Activated CD4-positive, CD25-positive, alpha-beta regulatory T cell treated with anti-CD3 and anti-CD28 coated beads, Interleukin-2, amount 50 U/mL, for 16 hours (primary cell): Measurements from ENCODE around the gene SLC25A29.
"Not testable (repeated sequence)": the region's sequence is repeated elsewhere in the genome, so short reads cannot be mapped to it uniquely, and the experiment has no call there.

ENCODE experiments used
- DNase-seq: peaks from one replicate; pipeline ENCODE4 v3.0.0-alpha.2; 2020; ENCODE audit warnings: low read depth, low spot score

SLC25A29 gene, protein sequence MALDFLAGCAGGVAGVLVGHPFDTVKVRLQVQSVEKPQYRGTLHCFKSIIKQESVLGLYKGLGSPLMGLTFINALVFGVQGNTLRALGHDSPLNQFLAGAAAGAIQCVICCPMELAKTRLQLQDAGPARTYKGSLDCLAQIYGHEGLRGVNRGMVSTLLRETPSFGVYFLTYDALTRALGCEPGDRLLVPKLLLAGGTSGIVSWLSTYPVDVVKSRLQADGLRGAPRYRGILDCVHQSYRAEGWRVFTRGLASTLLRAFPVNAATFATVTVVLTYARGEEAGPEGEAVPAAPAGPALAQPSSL

DNA sequence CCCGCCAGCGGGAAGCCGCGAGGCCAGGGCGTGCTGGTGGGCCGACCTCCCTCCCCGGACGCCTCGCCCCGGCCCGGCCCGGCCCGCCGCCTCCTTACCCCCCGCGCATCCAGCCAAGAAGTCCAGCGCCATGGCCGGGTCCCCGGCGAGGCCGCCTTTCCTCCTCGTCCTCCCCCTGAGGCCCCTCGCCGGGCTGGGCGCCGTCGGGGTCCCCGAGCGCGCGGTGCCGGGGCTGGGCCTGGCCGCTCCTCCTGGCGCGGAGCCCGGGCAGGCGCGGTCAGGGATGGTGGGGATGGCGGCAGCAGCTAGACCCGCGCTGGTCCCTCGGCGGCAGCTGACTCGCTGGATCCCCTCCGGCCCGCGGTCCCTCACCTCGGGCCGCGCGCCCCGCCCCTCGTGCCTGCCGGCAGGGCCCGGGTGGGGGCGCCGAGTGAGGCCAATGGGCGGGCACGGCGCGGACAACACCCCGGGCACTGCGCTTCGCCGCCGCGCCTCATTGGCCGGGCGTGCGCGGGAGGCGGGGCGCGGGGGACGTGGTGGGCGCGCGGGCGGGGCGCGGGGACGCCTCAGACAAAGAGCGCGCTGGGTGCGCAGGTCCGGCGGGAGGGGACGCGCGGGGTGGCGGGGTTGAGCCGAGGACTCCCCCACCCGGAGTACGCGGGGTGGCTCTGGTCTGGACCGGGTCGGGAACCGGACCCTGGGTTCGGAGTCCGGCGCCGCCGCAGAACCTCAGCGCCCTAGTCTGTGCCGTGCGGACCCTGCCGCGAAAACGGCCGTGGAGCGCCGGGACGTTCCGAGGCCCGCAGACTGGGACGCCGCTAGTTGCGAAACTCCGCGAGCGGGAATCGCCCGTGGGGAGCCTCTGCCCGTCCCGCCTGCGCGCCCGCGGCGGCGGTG, at the start of gene SLC25A29:
TSS of gene SLC25A29 (minus strand) at position 344 of the 897 bp plus-strand sequence. CDS start at position 132, 212 bp downstream.
- DNase-seq, result peak; percentile 28

DNA sequence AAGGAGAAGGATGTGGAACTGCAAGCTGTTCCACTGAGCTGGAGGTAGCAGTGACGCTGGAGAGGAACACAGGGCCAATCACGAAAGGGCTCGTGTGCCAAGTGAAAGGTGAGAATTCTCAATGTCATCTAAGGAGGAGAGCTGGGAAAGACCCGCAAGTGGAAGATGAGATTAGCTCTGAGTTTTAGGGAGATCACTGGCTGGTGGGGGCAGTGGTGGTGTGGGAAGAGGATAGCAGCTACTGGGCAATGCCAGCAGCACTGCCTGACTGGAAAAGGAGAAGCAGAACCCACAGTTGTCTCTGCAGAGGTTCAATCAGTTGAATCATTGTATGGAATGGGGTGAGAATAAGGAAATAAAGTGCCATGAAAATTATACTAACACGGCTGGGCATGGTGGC, 44.7 kb upstream of the SLC25A29 start:
- DNase-seq, result no peak

DNA sequence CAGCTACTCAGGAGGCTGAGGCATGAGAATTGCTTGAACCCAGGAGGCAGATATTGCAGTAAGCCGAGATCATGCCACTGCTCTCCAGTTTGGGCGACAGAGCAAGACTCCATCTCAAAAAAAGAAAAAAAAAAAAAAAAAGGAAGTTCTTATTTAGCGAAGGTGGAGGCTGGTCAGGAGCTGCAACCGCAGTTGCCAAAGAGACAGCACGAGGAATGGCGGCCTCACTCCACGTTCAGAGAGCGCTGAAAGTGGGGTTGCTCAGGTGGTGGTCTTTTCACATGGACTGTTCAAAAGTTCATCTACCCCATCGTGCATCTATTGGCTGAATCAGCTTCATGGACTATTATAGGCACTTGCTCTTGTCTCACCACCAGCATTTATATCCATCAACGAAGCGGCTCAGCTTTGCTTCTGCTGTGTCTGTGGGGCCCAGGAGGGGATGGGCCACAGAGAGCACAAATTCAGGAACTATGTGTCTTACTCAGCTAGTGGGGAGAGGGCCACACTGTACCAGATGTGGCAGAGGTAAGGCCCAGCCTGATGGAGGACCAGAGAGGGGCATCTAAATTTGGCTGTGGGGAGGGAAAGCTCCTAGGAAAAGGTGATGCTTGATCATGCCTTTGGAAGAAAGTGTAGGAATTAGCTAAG, 44.2 kb upstream of the SLC25A29 start:
- no peak for DNase-seq

DNA sequence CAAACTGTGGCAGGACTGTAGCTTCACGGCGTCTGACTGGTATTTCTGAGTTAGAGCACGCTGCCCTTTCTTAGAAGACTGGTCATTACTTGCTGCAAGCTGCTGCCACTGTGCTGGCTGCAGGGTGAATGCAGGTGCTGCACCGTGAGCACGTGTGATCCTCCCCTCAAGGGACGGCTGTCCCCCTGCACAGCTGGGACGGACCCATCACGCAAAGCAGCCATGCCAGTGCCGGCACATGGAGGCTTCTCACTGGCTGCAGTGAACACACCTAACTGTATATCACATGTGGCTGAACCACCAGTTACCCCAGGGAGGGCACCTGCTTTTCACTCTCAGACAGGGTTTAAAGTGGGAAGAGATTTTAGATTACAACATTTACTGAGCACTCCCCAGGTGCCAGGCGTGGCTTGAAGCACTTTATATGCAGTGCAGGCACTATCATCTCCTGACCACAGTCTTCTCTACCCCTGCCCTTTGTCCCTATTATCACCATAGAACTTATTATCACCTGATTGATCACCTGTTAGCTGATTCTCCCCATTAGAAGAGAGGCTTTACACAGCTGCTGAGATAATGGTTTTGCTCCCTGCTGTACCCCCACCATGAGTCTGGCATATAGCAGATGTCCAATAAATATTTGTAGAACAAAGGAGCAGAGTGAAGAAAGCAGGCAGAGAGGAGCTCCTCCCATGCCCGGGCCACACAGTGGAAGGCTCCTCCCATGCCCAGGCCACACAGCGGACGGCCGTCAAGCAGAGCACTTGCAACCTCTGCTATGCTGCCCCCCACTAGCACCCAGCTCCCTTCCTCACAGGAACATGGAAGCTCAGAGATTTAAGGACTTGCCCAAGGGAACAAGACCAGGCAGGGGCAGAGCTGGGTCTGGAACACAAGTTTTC, 42.8 kb upstream of the SLC25A29 start:
- DNase-seq, result no peak

DNA sequence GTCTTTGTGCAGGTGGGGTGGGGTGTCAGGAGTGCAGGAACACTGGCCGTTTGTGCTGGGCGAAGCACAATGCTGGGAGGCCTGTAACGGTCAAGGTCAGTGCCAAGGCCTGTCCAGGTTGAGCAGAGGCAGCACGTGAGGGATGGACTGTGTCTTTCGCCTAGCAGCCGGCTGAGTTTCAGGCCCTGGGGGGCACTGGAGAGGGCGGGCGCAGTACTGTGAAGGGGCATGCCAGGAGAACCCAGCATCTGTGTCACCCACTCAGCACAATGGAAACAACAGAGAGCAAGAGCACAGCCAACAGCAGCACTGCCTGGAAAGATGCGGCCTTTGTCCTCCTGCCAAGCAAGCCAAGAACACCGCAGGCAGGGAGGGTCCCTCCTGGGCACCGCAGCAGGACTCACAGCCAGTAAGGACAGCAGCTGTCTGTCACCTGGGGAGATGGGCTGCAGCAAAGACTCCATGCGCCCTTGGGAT, 42.0 kb upstream of the SLC25A29 start:
- DNase-seq, result no peak

DNA sequence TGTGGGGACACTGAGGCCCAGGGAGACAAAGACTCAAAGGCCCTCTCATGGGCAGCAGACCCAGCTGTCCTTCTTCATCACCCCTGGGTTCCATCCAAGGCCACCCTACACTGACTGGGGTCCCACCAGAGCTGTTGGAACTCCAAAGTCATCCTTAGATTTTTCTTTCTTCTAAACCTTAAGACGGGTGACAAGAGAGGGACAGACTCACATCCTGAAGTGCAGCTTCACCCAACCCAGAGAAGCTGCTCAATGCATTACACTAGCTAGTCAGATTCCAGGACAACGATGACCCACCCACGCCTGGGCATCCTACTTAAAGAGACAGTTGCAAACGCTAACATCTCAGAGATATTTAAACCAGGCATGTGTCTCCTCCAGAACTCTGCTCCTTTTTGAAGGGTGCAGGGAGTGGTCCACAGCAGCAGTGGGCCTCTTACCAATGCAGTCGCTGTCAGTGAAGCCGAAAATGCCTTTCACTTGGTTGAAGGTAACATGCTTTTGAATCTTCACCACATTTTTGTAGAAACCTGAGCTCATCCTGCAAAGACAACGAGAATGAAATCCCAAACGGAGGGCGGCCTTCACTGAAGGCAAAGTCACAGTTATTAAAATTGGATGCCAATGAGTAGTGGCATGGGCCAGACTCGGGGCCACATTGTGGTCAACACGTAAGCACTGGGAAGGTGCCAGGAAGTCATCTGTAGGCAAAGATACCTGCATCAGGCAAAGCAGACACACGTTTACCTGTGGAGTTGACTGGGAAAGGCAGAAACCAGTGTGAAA, 40.3 kb upstream of the SLC25A29 start:
- DNase-seq, result no peak

DNA sequence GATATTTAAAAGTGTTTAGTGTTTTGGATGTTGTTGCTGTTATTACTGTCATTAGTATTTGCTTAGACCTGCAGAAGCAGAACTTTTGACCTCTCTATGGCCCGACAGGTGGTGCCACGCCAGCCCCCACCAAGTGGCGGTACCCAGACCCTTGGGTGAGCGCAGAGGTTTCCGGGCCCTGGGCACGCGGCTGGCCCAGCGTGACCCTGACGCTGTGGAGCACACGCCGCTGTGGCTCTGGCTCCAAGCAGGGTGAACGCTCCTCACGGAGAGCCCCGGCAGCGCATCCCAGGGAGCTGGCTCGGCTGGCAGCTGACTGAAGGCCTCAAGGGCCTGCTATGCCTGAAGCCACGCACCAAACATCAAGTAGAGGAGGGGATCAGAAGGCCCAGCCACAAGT, 39.5 kb upstream of the SLC25A29 start:
- DNase-seq, result no peak

- DNase-seq, result not testable (repeated sequence)
Measured at GRCh38 chr14:100344657-100345056, 38.4 kb upstream of the SLC25A29 start.

DNA sequence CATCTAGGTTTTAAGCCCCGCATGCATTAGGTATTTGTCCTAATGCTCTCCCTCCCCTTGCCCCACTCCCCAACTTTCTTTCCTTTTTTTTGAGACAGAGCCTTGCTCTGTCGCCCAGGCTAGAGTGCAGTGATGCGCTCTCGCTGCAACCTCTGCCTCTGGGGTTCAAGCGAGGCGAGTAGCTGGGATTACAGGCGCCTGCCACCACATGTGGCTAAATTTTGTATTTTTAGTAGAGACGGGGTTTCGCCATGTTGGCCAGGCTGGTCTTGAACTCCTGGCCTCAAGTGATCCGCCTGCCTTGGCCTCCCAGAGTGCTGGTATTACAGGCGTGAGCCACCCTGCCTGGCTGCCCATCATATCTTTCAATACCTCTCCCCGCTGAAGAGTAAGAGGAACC, 36.6 kb upstream of the SLC25A29 start:
- not testable (repeated sequence) for DNase-seq

- no peak for DNase-seq
Measured at GRCh38 chr14:100342195-100342594, 36.0 kb upstream of the SLC25A29 start.

DNA sequence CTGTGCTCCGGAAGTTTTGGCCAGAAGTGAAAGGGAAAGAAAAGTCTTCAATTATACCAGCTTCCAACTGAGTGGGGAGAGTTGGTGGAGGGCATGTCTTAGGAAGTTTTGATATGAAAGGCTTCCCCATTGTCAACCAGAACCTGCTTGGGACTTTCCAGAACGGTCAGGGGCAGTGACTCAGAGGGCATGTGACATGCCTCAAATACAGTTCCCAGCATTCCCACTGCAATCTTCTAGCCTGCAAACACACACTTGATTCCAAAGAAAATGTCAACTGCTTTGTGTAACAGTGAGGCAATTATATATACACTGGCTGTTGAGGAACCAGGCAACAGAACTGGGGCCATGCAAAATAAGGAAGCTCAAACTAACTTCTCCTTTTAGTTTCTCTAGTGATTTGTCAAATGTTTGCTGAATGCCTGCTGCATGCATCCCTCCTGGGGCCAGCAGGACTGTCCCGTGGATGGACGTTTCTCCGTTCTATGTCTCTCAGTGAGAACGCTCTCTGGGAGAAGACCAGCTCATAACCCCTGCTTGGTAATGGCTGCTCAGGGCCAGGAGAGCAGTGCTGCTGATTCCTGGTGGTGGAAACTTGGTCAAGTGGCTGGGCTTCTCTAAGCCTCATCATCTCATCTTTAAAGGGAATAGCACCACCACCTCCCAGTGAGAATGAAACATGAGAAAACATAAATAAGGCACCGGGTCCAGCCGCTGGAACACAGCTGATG, 35.2 kb upstream of the SLC25A29 start:
- no peak for DNase-seq

GRCh38 chr14:100340423-100340813, 34.2 kb upstream of the SLC25A29 start:
- no peak for DNase-seq

GRCh38 chr14:100339766-100340422, 33.6 kb upstream of the SLC25A29 start:
- DNase-seq, result no peak

- no peak for DNase-seq
Measured at GRCh38 chr14:100336618-100337530, 30.6 kb upstream of the SLC25A29 start.

- DNase-seq, result no peak
Measured at GRCh38 chr14:100334904-100335303, 28.7 kb upstream of the SLC25A29 start.

DNA sequence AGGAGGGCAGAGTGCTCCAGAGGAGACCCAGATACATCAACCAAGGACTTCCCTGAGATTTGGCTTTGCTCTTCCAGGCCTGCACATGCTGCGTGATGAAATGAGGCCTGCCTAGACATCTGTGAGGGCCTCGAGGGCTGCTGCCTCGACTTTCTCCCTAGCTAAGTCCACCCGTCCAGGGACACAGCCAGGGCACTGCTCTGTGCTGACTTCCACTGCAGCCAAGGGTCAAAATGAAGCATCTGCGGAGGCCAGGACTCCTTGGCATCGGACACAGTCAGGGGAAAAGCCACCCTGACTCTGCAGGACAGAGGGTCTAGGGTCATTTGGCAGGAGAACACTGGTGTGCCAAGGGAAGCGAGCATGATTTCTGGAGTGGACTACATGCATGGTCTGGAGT, 27.6 kb upstream of the SLC25A29 start:
- no peak for DNase-seq

- no peak for DNase-seq
Measured at GRCh38 chr14:100333311-100333710, 27.1 kb upstream of the SLC25A29 start.

DNA sequence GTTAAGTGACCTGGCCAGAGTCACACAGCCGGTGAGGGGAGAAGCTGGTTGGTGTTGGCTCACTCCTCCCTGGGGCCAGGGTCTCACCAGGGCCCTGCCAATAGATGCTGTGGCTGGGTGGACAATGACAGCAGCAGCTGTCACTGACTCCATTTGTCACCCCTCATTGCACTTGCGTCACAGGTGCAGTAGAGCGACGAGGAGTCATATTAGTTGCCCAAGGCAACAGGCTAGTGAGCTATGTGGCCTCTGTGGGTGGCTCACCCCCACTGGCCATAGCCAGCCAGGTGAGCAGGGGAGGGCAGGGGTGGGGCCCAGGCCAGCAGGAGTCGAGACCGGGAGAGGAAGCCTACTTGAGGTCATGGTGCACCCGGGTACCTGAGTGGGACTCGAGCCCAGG, 26.6 kb upstream of the SLC25A29 start:
- DNase-seq, result no peak
